Left ventricle myocardium inferior (tissue), 1 donor: ENCODE results near the gene KBTBD3. TPM values are rescaled to one million over a fixed set of nuclear protein-coding genes. Genes with fewer than 3 reads are reported as not detected.

ENCODE experiments used
- DNase-seq: peaks from one replicate; pipeline ENCODE4 v3.0.0-alpha.2; 2020
- H3K27ac ChIP-seq: fragments of 200-600 bp; replicated peaks from 2 replicates; pipeline ENCODE4 v1.8.0; 2021
- H3K27me3 ChIP-seq: fragments of 200-600 bp; 2 replicates; pipeline ENCODE4 v1.8.0; 2021; ENCODE audit warnings: low read depth
- H3K36me3 ChIP-seq: fragments of 200-600 bp; 2 replicates; pipeline ENCODE4 v1.8.0; 2021
- H3K4me1 ChIP-seq: fragments of 200-600 bp; 2 replicates; pipeline ENCODE4 v1.8.0; 2021
- H3K4me3 ChIP-seq: fragments of 200-600 bp; 2 replicates; pipeline ENCODE4 v1.8.0; 2021; ENCODE audit warnings: mild to moderate bottlenecking, moderate library complexity
- H3K9me3 ChIP-seq: fragments of 200-600 bp; replicated peaks from 2 replicates; pipeline ENCODE4 v1.8.0; 2021
- intact Hi-C: fragments of 100-400 bp; cut with micrococcal nuclease; formaldehyde crosslinking; loops from one replicate; pipeline ENCODE4 v1.11.0; 2022
- total RNA-seq: library from RNA; stranded (reverse); fragmentation: NEBNext Ultra II Directional; extraction: Animal tissue kit (Norgen Biotek cat#: 25700); gene quantifications from one replicate; pipeline ENCODE4 v1.2.1, GENCODE V29; 2021
- TF ChIP-seq, protein P1 (sequence below): fragments of 200-600 bp; IDR thresholded peaks from 2 replicates; pipeline ENCODE4 v1.8.0; 2021; ENCODE audit warnings: antibody characterized with exemption, mild to moderate bottlenecking, borderline replicate concordance
- donor health status: DM: no; HTN: yes; CAD: no; lungs with severe emphysema.

KBTBD3 gene
- total RNA-seq, 1 donor from 2014 or later = 13.8 TPM

DNA sequence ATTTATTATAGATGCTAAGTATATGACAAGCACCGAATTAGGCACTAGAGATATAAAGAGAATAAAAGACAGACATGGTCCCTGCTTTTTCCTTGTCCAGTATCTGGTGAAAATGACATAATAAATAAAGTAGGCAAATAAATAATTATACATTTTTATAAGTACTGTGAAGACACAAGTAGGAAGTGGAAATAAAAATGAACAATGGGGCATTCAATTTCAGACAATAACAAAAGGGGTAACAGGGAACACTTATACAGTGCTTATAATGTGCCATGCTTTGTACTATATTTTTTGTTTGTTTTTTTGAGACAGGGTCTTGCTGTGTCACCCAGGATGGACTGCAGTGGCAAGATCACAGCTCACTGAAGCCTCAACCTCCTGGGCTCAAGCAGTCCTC is 4.3 kb downstream of the KBTBD3 start:
- no peak overlapping the region for H3K4me3 ChIP-seq
- H3K36me3 ChIP-seq = no peaks in the 10 kb centered on the region
- no peak for DNase-seq
- TF ChIP-seq, protein P1, sequence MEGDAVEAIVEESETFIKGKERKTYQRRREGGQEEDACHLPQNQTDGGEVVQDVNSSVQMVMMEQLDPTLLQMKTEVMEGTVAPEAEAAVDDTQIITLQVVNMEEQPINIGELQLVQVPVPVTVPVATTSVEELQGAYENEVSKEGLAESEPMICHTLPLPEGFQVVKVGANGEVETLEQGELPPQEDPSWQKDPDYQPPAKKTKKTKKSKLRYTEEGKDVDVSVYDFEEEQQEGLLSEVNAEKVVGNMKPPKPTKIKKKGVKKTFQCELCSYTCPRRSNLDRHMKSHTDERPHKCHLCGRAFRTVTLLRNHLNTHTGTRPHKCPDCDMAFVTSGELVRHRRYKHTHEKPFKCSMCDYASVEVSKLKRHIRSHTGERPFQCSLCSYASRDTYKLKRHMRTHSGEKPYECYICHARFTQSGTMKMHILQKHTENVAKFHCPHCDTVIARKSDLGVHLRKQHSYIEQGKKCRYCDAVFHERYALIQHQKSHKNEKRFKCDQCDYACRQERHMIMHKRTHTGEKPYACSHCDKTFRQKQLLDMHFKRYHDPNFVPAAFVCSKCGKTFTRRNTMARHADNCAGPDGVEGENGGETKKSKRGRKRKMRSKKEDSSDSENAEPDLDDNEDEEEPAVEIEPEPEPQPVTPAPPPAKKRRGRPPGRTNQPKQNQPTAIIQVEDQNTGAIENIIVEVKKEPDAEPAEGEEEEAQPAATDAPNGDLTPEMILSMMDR = no peak
- no peak overlapping the region for H3K27ac ChIP-seq
- no peaks in the 10 kb centered on the region for H3K27me3 ChIP-seq
- intact Hi-C loops = no loop called here
- no peaks in the 10 kb centered on the region for H3K9me3 ChIP-seq
- H3K4me1 ChIP-seq = peaks cover 26% of the 10 kb centered on the region

DNA sequence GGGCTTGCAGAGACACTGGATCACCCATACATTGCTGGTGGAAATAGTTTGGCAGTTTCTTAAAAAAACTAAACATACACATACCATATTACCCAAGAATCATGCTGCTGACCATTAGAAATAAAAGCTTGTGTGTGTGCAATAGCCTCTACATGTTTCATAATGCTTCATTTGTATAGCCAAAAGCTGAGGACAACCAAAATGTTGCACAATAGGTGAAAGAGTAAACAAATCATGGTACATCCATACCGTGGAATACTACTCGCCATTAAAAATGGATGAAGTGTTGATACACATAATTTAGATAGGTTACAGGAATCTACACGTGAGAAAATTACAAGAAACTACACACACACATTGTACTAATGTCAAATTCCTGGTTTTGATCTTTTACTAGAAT is 6.5 kb downstream of the KBTBD3 start:
- no peak overlapping the region for H3K4me3 ChIP-seq
- H3K4me1 ChIP-seq = peaks cover 6% of the 10 kb centered on the region
- no peaks in the 10 kb centered on the region for H3K27me3 ChIP-seq
- no peak overlapping the region for H3K27ac ChIP-seq
- H3K9me3 ChIP-seq = no peaks in the 10 kb centered on the region
- DNase-seq = no peak
- TF ChIP-seq, protein P1 = no peak
- intact Hi-C loops = no loop called here
- no peaks in the 10 kb centered on the region for H3K36me3 ChIP-seq

DNA sequence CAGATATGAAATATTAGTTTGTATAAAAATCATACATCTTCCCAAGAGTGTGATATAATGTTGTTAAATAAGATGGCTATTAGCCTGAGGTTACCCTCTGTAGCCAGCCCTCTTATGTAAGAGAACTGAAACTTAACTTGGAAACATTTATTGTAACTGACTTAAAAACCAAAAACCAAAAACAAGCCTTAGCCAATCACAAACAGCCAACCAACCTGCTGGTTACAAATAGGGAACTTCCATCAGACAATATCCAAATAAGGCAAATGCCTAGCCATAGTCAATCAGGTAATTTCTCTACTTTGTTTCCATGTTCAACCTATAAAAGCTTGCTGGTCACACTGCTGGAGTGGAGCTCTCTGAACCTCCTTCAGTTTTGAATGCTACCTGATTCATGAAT is 14.1 kb downstream of the KBTBD3 start:
- TF ChIP-seq, protein P1 = no peak
- Histone ChIP-seq H3K4me1 (no peaks in the 10 kb centered on the region), H3K27me3 (no peaks in the 10 kb centered on the region), H3K4me3 (no peak overlapping the region), H3K36me3 (peaks cover 4% of the 10 kb centered on the region), H3K27ac (no peak overlapping the region), H3K9me3 (no peaks in the 10 kb centered on the region)
- intact Hi-C loops = no loop called here
- no peak for DNase-seq

DNA sequence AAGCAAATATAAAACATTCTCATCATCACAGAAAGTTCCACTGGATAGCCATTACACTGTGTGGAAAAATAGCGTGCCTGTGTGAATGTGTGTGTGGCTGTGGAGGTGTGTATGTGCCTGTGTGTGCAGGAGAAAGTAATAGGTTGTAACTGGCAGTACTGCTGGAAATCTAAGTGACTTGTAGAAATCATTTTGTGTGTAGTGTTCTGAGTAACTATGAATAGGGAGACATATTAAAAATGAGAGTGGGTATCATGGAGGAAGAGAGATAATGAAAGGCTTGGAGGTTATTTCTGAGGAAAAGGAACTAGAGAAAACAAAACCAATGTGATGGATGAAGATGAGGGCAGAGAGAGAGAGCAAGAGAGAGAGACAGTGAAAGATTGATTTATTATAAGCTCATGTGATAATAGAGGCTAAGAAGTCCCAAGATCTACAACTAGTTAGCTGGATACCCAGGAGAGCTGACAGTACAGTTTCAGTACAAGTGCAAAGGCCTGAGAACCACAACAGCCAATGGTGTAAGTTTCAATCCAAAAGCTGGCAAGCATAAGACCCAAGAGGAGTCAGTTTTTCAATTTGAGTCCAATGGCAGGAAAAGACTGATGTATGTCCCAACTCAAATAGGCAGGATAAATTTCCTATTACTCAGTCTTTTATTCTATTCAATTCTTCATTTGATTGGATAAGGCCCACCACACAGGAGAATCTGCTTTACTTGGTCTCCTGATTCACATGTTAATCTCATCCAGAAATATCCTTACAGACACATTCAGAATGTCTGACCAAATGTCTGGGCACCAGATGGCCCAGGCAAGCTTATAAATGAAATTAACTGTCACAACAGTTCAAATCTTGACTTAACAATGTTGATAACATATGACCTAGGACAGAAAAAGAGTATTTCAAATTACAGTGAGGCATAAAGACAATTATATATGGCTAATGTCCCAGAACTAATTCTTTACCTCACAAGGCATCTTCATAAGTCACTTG is 14.9 kb downstream of the KBTBD3 start:
- intact Hi-C loops = no loop called here
- no peaks in the 10 kb centered on the region for H3K9me3 ChIP-seq

DNA sequence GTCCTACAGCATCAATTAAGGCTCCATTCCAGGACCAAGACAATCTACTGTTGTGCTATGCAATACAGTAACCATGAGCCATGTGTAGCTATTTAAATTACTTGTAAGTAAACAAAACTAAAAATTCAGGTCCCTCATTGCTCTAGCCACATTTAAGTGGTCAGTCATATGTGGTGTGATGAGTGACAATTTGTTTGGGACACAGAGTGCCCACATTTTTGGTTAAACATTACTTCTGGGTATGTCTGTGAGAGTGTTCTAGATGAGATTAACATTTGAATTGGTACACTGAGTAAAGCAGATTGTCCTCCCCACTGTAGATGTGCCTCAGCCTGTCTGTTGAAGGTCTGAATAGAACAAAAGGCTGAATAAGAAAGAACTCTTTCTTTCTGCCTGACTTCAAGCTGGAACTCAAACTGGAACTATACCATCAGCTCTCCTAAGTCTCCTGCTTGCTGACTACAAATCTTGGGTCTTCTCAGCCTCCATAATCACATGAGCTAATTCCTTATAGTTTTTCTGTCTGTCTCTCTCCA is 15.8 kb downstream of the KBTBD3 start:
- intact Hi-C loops = no loop called here
- Histone ChIP-seq H3K27me3 (no peaks in the 10 kb centered on the region), H3K4me3 (no peak overlapping the region), H3K4me1 (no peaks in the 10 kb centered on the region), H3K36me3 (peaks cover 18% of the 10 kb centered on the region), H3K9me3 (no peaks in the 10 kb centered on the region), H3K27ac (no peak overlapping the region)
- TF ChIP-seq, protein P1 = no peak
- DNase-seq = no peak

More for the DNA sequence above, 14.9 kb downstream of the KBTBD3 start:
- Histone ChIP-seq H3K36me3 (peaks cover 12% of the 10 kb centered on the region), H3K27me3 (no peaks in the 10 kb centered on the region), H3K4me3 (no peak overlapping the region), H3K4me1 (no peaks in the 10 kb centered on the region), H3K27ac (no peak overlapping the region)
- DNase-seq = no peak
- TF ChIP-seq, protein P1 = no peak
